AG10803 (cell line): ENCODE data around the gene SRPRA.
A peak's percentile ranks its signal among the peaks of the same experiment; 100 is the strongest.
"Not testable (repeated sequence)": the region's sequence is repeated elsewhere in the genome, so short reads cannot be mapped to it uniquely, and the experiment has no call there.

Experiments
- DNase-seq: peaks from one replicate; pipeline ENCODE4 v3.0.0; 2010; ENCODE audit warnings: low read depth
- H3K4me3 ChIP-seq: 2 replicates; pipeline ENCODE4 v1.5.1; 2011; ENCODE audit warnings: mild to moderate bottlenecking, low read length, control low read depth
- TF ChIP-seq, protein P1 (sequence below): conservative IDR thresholded peaks from 2 replicates; pipeline ENCODE4 v1.5.1; 2011; ENCODE audit warnings: mild to moderate bottlenecking, low read length, control low read depth, inconsistent platforms

SRPRA gene

GRCh38 chr11:126310992-126311310, 42.3 kb upstream of the SRPRA start:
- no peak overlapping the region for H3K4me3 ChIP-seq

GRCh38 chr11:126310200-126310991, 41.7 kb upstream of the SRPRA start:
- DNase-seq, result peak; percentile 68
- TF ChIP-seq, protein P1, sequence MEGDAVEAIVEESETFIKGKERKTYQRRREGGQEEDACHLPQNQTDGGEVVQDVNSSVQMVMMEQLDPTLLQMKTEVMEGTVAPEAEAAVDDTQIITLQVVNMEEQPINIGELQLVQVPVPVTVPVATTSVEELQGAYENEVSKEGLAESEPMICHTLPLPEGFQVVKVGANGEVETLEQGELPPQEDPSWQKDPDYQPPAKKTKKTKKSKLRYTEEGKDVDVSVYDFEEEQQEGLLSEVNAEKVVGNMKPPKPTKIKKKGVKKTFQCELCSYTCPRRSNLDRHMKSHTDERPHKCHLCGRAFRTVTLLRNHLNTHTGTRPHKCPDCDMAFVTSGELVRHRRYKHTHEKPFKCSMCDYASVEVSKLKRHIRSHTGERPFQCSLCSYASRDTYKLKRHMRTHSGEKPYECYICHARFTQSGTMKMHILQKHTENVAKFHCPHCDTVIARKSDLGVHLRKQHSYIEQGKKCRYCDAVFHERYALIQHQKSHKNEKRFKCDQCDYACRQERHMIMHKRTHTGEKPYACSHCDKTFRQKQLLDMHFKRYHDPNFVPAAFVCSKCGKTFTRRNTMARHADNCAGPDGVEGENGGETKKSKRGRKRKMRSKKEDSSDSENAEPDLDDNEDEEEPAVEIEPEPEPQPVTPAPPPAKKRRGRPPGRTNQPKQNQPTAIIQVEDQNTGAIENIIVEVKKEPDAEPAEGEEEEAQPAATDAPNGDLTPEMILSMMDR, result peak; percentile 96
- H3K4me3 ChIP-seq, result no peak overlapping the region

More at GRCh38 chr11:126310992-126311310, 42.3 kb upstream of the SRPRA start:
- peak; percentile 25 for DNase-seq
- TF ChIP-seq, protein P1, result no peak

GRCh38 chr11:126308771-126309170, 40.1 kb upstream of the SRPRA start:
- not testable (repeated sequence) for H3K4me3 ChIP-seq, DNase-seq

- TF ChIP-seq, protein P1, result no peak
- H3K4me3 ChIP-seq, result no peak overlapping the region
- no peak for DNase-seq
These were observed 39.6 kb upstream of the SRPRA start for GRCh38 chr11:126308271-126308671.

- TF ChIP-seq, protein P1, result peak; percentile 57
- peak; percentile 48 for DNase-seq
- no peak overlapping the region for H3K4me3 ChIP-seq
These were observed 39.0 kb upstream of the SRPRA start for GRCh38 chr11:126307706-126308105.

- DNase-seq, result no peak
- no peak overlapping the region for H3K4me3 ChIP-seq
- TF ChIP-seq, protein P1, result no peak
These were observed 37.0 kb upstream of the SRPRA start for GRCh38 chr11:126305699-126306098.

GRCh38 chr11:126304457-126305075, 35.9 kb upstream of the SRPRA start:
- H3K4me3 ChIP-seq, result peak overlapping the region; percentile 93
- TF ChIP-seq, protein P1, result no peak
- no peak for DNase-seq
